Measurements from ENCODE around the gene LASP1. TPM values are rescaled to one million over a fixed set of nuclear protein-coding genes. Genes with fewer than 3 reads are reported as not detected.

LASP1 gene
- total and polyA plus RNA-seq, 2 of the 4 experiments (the other 2 are of a cell fraction), result 79.8 to 262 TPM

- in situ Hi-C loops (cut with MboI; ENCODE audit: low sequenced_read_pairs), result no loop called here
- no peak overlapping the region for H3K27ac ChIP-seq (ENCODE audit: insufficient read depth, low read length)
- POLR2A ChIA-PET (ENCODE audit: unreplicated experiment), result no interaction called here
These were observed 48.5 kb downstream of the LASP1 start for GRCh38 chr17:38918129-38918913.

More at GRCh38 chr17:38918129-38918913, 48.5 kb downstream of the LASP1 start:
- H2BK20ac ChIP-seq (ENCODE audit: low read depth, low read length), result no peak overlapping the region
- H2BK5ac ChIP-seq (ENCODE audit: low read depth, low read length, poor library complexity, severe bottlenecking), result no peak overlapping the region
- H3K9me3 ChIP-seq (ENCODE audit: control insufficient read depth, insufficient read depth, low read length), result no peaks in the 10 kb centered on the region
- no peak overlapping the region for H3K18ac ChIP-seq (ENCODE audit: low read depth, low read length)
- H3K23ac ChIP-seq (ENCODE audit: low read depth, low read length), result no peak overlapping the region
- H4K91ac ChIP-seq (ENCODE audit: insufficient read depth, low read depth, low read length), result no peak overlapping the region
- 75% methylated on average over 23 of the region's 37 CpGs; no CpG with 5 or more reads in 1 of the 2 experiments for WGBS, 2 experiments (ENCODE audit: extremely low coverage in 2 of 2, insufficient read length in 1 of 2)
- H3K27me3 ChIP-seq (ENCODE audit: control insufficient read depth, insufficient read depth, low read length), result no peaks in the 10 kb centered on the region
- H2BK120ac ChIP-seq (ENCODE audit: low read depth, low read length), result no peak overlapping the region
- H2AK5ac ChIP-seq (ENCODE audit: low read depth, low read length), result no peak overlapping the region; the same call in 1 of the 2 replicates
- no peak overlapping the region for H3K4me3 ChIP-seq (ENCODE audit: insufficient read depth, low read depth, low read length)
- peaks cover 13% of the 10 kb centered on the region; the same call in 1 of the 2 replicates for H3K9me1 ChIP-seq (ENCODE audit: insufficient read depth, low read length)
- dilution Hi-C loops (cut with HindIII; ENCODE audit: low sequenced_read_pairs, unreplicated experiment), result no loop called here
- CTCF ChIA-PET, result no interaction called here
- H3K4me2 ChIP-seq (ENCODE audit: low read depth, low read length), result no peak overlapping the region
- H4K20me1 ChIP-seq (ENCODE audit: insufficient read depth, low read length), result peaks cover 58% of the 10 kb centered on the region
- H2AK9ac ChIP-seq (replicated peaks; ENCODE audit: low read depth, low read length, poor library complexity), result peak overlapping the region; percentile 1
- H2BK15ac ChIP-seq (ENCODE audit: low read depth, low read length), result no peak overlapping the region
- TF ChIP-seq RAD21 (IDR thresholded peaks at IDR 0.05; ENCODE audit: low read length), result peak; percentile 11; the same call in 1 of the 2 replicates
- TF ChIP-seq POLR2A (IDR thresholded peaks at IDR 0.05; ENCODE audit: low read depth, low read length), result no peak
- H4K5ac ChIP-seq (ENCODE audit: low read depth, low read length), result no peak overlapping the region
- peaks cover 37 to 90% of the 10 kb centered on the region in 2 experiments; a peak in 3 of 4 replicates for H3K79me1 ChIP-seq (ENCODE audit: low read depth in 1 of 2, low read length in 2 of 2)
- intact Hi-C loops (cut with micrococcal nuclease), result no loop called here
- no peak overlapping the region for H2AFZ ChIP-seq (replicated peaks; ENCODE audit: low read length, poor library complexity)
- no peak overlapping the region for H3K56ac ChIP-seq (ENCODE audit: extremely low read depth, insufficient read depth, low read length)
- H3K4me1 ChIP-seq (ENCODE audit: control insufficient read depth, insufficient read depth, low read length), result peaks cover 9% of the 10 kb centered on the region; the same call in 1 of the 2 replicates
- no peak overlapping the region for H3K9ac ChIP-seq (ENCODE audit: low read depth, low read length)
- peaks cover 72% of the 10 kb centered on the region for H3K36me3 ChIP-seq (ENCODE audit: control insufficient read depth, insufficient read depth, low read length)
- ATAC-seq (ENCODE audit: low read depth), result no peak
- H3K4ac ChIP-seq (ENCODE audit: low read depth, low read length), result no peak overlapping the region
- DNase-seq, result no peak
- no TSS peak for BruUV-seq (replicated peaks)
- H3K14ac ChIP-seq (replicated peaks; ENCODE audit: low read depth, low read length), result no peak overlapping the region
- no peak overlapping the region for H4K8ac ChIP-seq (ENCODE audit: low read depth in 2 of 2, low read length in 2 of 2)

All from IMR-90 (cell line).